ENCODE measurements around the gene COL9A3. TPM values are rescaled to one million over a fixed set of nuclear protein-coding genes. Genes with fewer than 3 reads are reported as not detected.

Gene COL9A3
- total RNA-seq, 1 experiment from 2014 or later = 150 TPM

DNA sequence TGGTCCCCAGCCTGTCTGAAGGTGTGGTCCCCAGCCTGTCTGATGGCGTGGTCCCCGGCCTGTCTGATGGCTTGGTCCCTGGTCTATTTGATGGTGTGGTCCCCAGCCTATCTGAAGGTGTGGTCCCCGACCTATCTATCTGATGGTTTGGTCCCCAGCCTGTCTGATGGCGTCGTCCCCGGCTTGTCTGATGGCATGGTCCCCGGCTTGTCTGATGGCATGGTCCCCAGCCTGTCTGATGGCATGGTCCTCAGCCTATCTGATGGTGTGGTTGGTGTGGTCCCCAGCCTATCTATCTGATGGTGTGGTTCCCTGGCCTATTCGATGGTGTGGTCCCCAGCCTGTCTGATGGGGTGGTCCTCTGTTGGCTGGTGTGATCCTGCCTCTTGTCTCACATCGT, 38.8 kb upstream of the COL9A3 start:
- DNase-seq = no peak
- Histone ChIP-seq H3K4ac (ENCODE audit: low read depth, low read length) (no peak overlapping the region), H2BK5ac (ENCODE audit: insufficient read length, low read length) (no peak overlapping the region), H3K9ac (ENCODE audit: extremely low read depth, insufficient read length, low read length) (no peak overlapping the region), H3K27ac (ENCODE audit: insufficient read length, low read depth, low read length) (no peak overlapping the region), H2BK15ac (ENCODE audit: low read depth, low read length) (no peak overlapping the region), H3K79me1 (ENCODE audit: insufficient read depth, low read depth, low read length, poor library complexity, severe bottlenecking) (no peaks in the 10 kb centered on the region), H3K14ac (ENCODE audit: insufficient read depth, low read length) (no peak overlapping the region), H2BK20ac (ENCODE audit: low read depth, low read length, poor library complexity, severe bottlenecking) (no peak overlapping the region), H2BK120ac (ENCODE audit: low read depth, low read length, poor library complexity, severe bottlenecking) (no peak overlapping the region), H3K9me3 (ENCODE audit: control insufficient read depth, low read depth, low read length) (no peaks in the 10 kb centered on the region), H4K8ac (replicated peaks; ENCODE audit: insufficient read length, low read depth, low read length) (no peak overlapping the region), H3K18ac (ENCODE audit: insufficient read length, low read depth, low read length) (no peak overlapping the region), H4K20me1 (ENCODE audit: control insufficient read depth, insufficient read depth, insufficient read length) (no peaks in the 10 kb centered on the region), H3K56ac (ENCODE audit: insufficient read length, low read depth, low read length) (no peak overlapping the region), H3K23me2 (ENCODE audit: insufficient read length, low read depth, low read length, poor library complexity, severe bottlenecking) (no peaks in the 10 kb centered on the region), H3K27me3 (ENCODE audit: insufficient read depth, low read length) (no peaks in the 10 kb centered on the region), H2AK5ac (ENCODE audit: insufficient read length, low read length) (no peak overlapping the region), H3K79me2 (ENCODE audit: insufficient read depth, low read length) (no peaks in the 10 kb centered on the region), H4K91ac (ENCODE audit: insufficient read length, low read depth, low read length) (no peak overlapping the region), H2BK12ac (ENCODE audit: insufficient read length, low read depth, low read length) (no peak overlapping the region), H3K4me1 (ENCODE audit: insufficient read depth, low read length) (peaks cover 3% of the 10 kb centered on the region; the same call in 1 of the 2 replicates), H3T11ph (ENCODE audit: low read length) (no peak overlapping the region), H3K4me2 (ENCODE audit: insufficient read depth, insufficient read length, low read length) (no peak overlapping the region), H2AFZ (ENCODE audit: low read length) (no peak overlapping the region), H4K5ac (ENCODE audit: insufficient read length, low read depth, low read length) (no peak overlapping the region), H3K23ac (ENCODE audit: insufficient read length, low read depth, low read length) (no peak overlapping the region)
- peaks cover 6 to 17% of the 10 kb centered on the region in 2 experiments for H3K4me1 Mint-ChIP-seq
- no peaks in the 10 kb centered on the region; a peak in 1 of 5 replicates for H3K9me3 Mint-ChIP-seq
- no peaks in the 10 kb centered on the region; a peak in 1 of 7 replicates for H3K36me3 Mint-ChIP-seq (ENCODE audit: insufficient read depth in 1 of 3, low read depth in 3 of 3)
- no peak overlapping the region for H3K27ac Mint-ChIP-seq
- H3K4me3 Mint-ChIP-seq = no peak overlapping the region
- H3K27me3 Mint-ChIP-seq (ENCODE audit: low read depth) = peaks cover 6% of the 10 kb centered on the region
- no CpG with 5 or more reads among the region's 9 CpGs for WGBS (ENCODE audit: extremely low coverage, insufficient read length, low lambda C conversion rate)
- TF ChIP-seq, protein P1, sequence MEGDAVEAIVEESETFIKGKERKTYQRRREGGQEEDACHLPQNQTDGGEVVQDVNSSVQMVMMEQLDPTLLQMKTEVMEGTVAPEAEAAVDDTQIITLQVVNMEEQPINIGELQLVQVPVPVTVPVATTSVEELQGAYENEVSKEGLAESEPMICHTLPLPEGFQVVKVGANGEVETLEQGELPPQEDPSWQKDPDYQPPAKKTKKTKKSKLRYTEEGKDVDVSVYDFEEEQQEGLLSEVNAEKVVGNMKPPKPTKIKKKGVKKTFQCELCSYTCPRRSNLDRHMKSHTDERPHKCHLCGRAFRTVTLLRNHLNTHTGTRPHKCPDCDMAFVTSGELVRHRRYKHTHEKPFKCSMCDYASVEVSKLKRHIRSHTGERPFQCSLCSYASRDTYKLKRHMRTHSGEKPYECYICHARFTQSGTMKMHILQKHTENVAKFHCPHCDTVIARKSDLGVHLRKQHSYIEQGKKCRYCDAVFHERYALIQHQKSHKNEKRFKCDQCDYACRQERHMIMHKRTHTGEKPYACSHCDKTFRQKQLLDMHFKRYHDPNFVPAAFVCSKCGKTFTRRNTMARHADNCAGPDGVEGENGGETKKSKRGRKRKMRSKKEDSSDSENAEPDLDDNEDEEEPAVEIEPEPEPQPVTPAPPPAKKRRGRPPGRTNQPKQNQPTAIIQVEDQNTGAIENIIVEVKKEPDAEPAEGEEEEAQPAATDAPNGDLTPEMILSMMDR (conservative IDR thresholded peaks at IDR 0.05) = no peak

Data from H9 (cell line).